ENCODE results near the gene STEAP2. TPM values are rescaled to one million over a fixed set of nuclear protein-coding genes. Genes with fewer than 3 reads are reported as not detected.

Gene STEAP2
- total RNA-seq, 4 donors from 2014 or later = 0.20 to 3.5 (median 1.2) TPM

- Histone ChIP-seq H3K27ac (no peak overlapping the region), H3K27me3 (no peaks in the 10 kb centered on the region), H3K9me3 (no peaks in the 10 kb centered on the region), H3K36me3 (no peaks in the 10 kb centered on the region), H3K4me3 (no peak overlapping the region), H3K4me1 (no peaks in the 10 kb centered on the region)
- intact Hi-C loops (cut with DNase I; ENCODE audit: low total_unique reads) = no loop called here
- DNase-seq = no peak
- TF ChIP-seq POLR2A (IDR thresholded peaks at IDR 0.05) (no peak), CTCF (IDR thresholded peaks at IDR 0.05 in 4 of 5, conservative IDR thresholded peaks at IDR 0.05 in 1 of 5) (no peak)
- ATAC-seq = no peak
- in situ Hi-C loops (cut with MboI; ENCODE audit: low sequenced_read_pairs in 4 of 4) = no loop called here
Measured at GRCh38 chr7:90230834-90231233, 19.3 kb downstream of the STEAP2 start.

GRCh38 chr7:90231304-90231703 is 19.8 kb downstream of the STEAP2 start:
- in situ Hi-C loops (cut with MboI; ENCODE audit: low sequenced_read_pairs in 4 of 4) = no loop called here
- Histone ChIP-seq H3K27ac (no peak overlapping the region), H3K4me3 (no peak overlapping the region), H3K27me3 (no peaks in the 10 kb centered on the region), H3K36me3 (no peaks in the 10 kb centered on the region), H3K9me3 (no peaks in the 10 kb centered on the region), H3K4me1 (no peaks in the 10 kb centered on the region)
- intact Hi-C loops (cut with DNase I; ENCODE audit: low total_unique reads) = no loop called here
- DNase-seq (no peak), ATAC-seq (no peak)
- TF ChIP-seq POLR2A (IDR thresholded peaks at IDR 0.05) (no peak), CTCF (IDR thresholded peaks at IDR 0.05 in 4 of 5, conservative IDR thresholded peaks at IDR 0.05 in 1 of 5) (no peak)

- intact Hi-C loops (cut with DNase I; ENCODE audit: low total_unique reads) (no loop called here), in situ Hi-C loops (cut with MboI; ENCODE audit: low sequenced_read_pairs in 4 of 4) (no loop called here)
- no peak for TF ChIP-seq POLR2A (IDR thresholded peaks at IDR 0.05)
- no peak for TF ChIP-seq CTCF (IDR thresholded peaks at IDR 0.05 in 4 of 5, conservative IDR thresholded peaks at IDR 0.05 in 1 of 5)
- no peak overlapping the region for H3K4me3 ChIP-seq
- DNase-seq (no peak), ATAC-seq (no peak)
- H3K27me3 ChIP-seq = no peaks in the 10 kb centered on the region
- no peaks in the 10 kb centered on the region for H3K4me1 ChIP-seq
- H3K9me3 ChIP-seq = no peaks in the 10 kb centered on the region
- H3K36me3 ChIP-seq = no peaks in the 10 kb centered on the region
- H3K27ac ChIP-seq = no peak overlapping the region
Measured at GRCh38 chr7:90232430-90232829, 20.9 kb downstream of the STEAP2 start.

- Histone ChIP-seq H3K27me3 (no peaks in the 10 kb centered on the region), H3K27ac (no peak overlapping the region), H3K4me1 (no peaks in the 10 kb centered on the region), H3K4me3 (no peak overlapping the region), H3K9me3 (no peaks in the 10 kb centered on the region), H3K36me3 (no peaks in the 10 kb centered on the region)
- DNase-seq (no peak), ATAC-seq (no peak)
- in situ Hi-C loops (cut with MboI; ENCODE audit: low sequenced_read_pairs in 4 of 4) = no loop called here
- TF ChIP-seq POLR2A (IDR thresholded peaks at IDR 0.05) (no peak), CTCF (IDR thresholded peaks at IDR 0.05 in 4 of 5, conservative IDR thresholded peaks at IDR 0.05 in 1 of 5) (no peak)
- intact Hi-C loops (cut with DNase I; ENCODE audit: low total_unique reads) = no loop called here
Measured at GRCh38 chr7:90233569-90233968, 22.0 kb downstream of the STEAP2 start.

GRCh38 chr7:90236721-90237289 is 25.3 kb downstream of the STEAP2 start:
- H3K27ac ChIP-seq = no peak overlapping the region
- TF ChIP-seq POLR2A (IDR thresholded peaks at IDR 0.05) (no peak), CTCF (IDR thresholded peaks at IDR 0.05 in 4 of 5, conservative IDR thresholded peaks at IDR 0.05 in 1 of 5) (no peak)
- intact Hi-C loops (cut with DNase I; ENCODE audit: low total_unique reads) (no loop called here), in situ Hi-C loops (cut with MboI; ENCODE audit: low sequenced_read_pairs in 4 of 4) (no loop called here)
- no peak for DNase-seq
- H3K27me3 ChIP-seq = no peaks in the 10 kb centered on the region
- no peak for ATAC-seq
- no peaks in the 10 kb centered on the region for H3K9me3 ChIP-seq
- no peak overlapping the region for H3K4me3 ChIP-seq
- H3K4me1 ChIP-seq = no peaks in the 10 kb centered on the region
- H3K36me3 ChIP-seq = no peaks in the 10 kb centered on the region
